Common myeloid progenitor, CD34-positive (primary cell): Measurements from ENCODE around the gene ACTR1A.
A peak's percentile ranks its signal among the peaks of the same experiment; 100 is the strongest.
"Not testable (repeated sequence)": the region's sequence is repeated elsewhere in the genome, so short reads cannot be mapped to it uniquely, and the experiment has no call there.

Experiments used
- CTCF ChIA-PET: fragments of 350-600 bp; sonication (Branson Sonifier 250); formaldehyde crosslinking; loops from one replicate; lab custom pipeline; 2021; ENCODE audit warnings: antibody characterized with exemption; lab: Charles Lee
- POLR2A ChIA-PET: fragments of 350-600 bp; sonication (Branson Sonifier 250); formaldehyde crosslinking; loops from one replicate; lab custom pipeline; 2021; ENCODE audit warnings: antibody characterized with exemption; lab: Charles Lee
- DNase-seq, 3 donors: peaks; one replicate each; pipeline versions ENCODE4 v3.0.0 to v3.0.0-alpha.2; 2013
- H3K27ac ChIP-seq, 2 experiments: 1 replicate in 1 of 2; 2 replicates in 1 of 2; pipeline ENCODE4 v1.7.0; 2013; ENCODE audit warnings: inconsistent platforms in 2 of 2, low read length in 2 of 2, mild to moderate bottlenecking in 2 of 2, low read depth in 1 of 2, moderate library complexity in 1 of 2; ENCODE audit not compliant: severe bottlenecking in 2 of 2, insufficient read depth in 1 of 2, poor library complexity in 1 of 2
- H3K27me3 ChIP-seq, 5 experiments: replicated peaks in 2 of 5; 1 replicate in 3 of 5; 2 replicates in 2 of 5; pipeline versions ENCODE4 v1.6.1 to v1.7.0; 2013; ENCODE audit warnings: low read length in 4 of 5, mild to moderate bottlenecking in 2 of 5, moderate library complexity in 2 of 5, inconsistent platforms in 1 of 5; ENCODE audit not compliant: insufficient read depth in 5 of 5, control insufficient read depth in 4 of 5
- H3K36me3 ChIP-seq, 4 experiments: 1 replicate in 2 of 4; 2 replicates in 2 of 4; pipeline versions ENCODE4 v1.6.1 to v1.7.0; 2013; ENCODE audit warnings: low read length in 3 of 4, control low read depth in 1 of 4, mild to moderate bottlenecking in 1 of 4; ENCODE audit not compliant: control insufficient read depth in 4 of 4, insufficient read depth in 4 of 4
- H3K4me1 ChIP-seq, 4 experiments: 1 replicate in 3 of 4; 2 replicates in 1 of 4; pipeline versions ENCODE4 v1.6.1 to v1.7.1; 2013; ENCODE audit warnings: low read length in 3 of 4, mild to moderate bottlenecking in 3 of 4, control low read depth in 1 of 4, inconsistent platforms in 1 of 4, moderate library complexity in 1 of 4; ENCODE audit not compliant: control insufficient read depth in 4 of 4, insufficient read depth in 4 of 4; ENCODE audit errors: control extremely low read depth in 1 of 4
- H3K4me3 ChIP-seq, 7 experiments: 1 replicate in 4 of 7; 2 replicates in 3 of 7; pipeline versions ENCODE4 v1.5.1 to v1.7.0; 2013; ENCODE audit warnings: mild to moderate bottlenecking in 7 of 7, low read length in 6 of 7, moderate library complexity in 6 of 7, inconsistent platforms in 2 of 7, low read depth in 2 of 7, control low read depth in 1 of 7; ENCODE audit not compliant: insufficient read depth in 4 of 7, control insufficient read depth in 1 of 7; ENCODE audit errors: extremely low read depth in 1 of 7
- H3K9me3 ChIP-seq, 5 experiments: 1 replicate in 4 of 5; 2 replicates in 1 of 5; pipeline versions ENCODE4 v1.6.1 to v1.7.1; 2013; ENCODE audit warnings: low read length in 4 of 5, mild to moderate bottlenecking in 2 of 5, inconsistent platforms in 1 of 5, low read depth in 1 of 5, moderate library complexity in 1 of 5; ENCODE audit not compliant: control insufficient read depth in 4 of 5, insufficient read depth in 2 of 5; ENCODE audit errors: control extremely low read depth in 1 of 5
- WGBS: methylation state at CpG from one replicate; pipeline ENCODE4 v1.1.5; 2013; ENCODE audit not compliant: insufficient coverage; 5-methylcytosine and 5-hydroxymethylcytosine counted together

Gene ACTR1A

GRCh38 chr10:102501201-102502028, 1.1 kb downstream of the ACTR1A start:
- H3K4me1 ChIP-seq = peaks cover 20 to 48% (median 36%) of the 10 kb centered on the region in 4 experiments
- no peak for DNase-seq
- WGBS = 6% methylated on average over 15 of the region's 23 CpGs
- peak overlapping the region; percentile 80 to 99 (median 96) for H3K4me3 ChIP-seq
- peaks cover 0 to 10% (median 0%) of the 10 kb centered on the region in 4 experiments for H3K36me3 ChIP-seq
- H3K9me3 ChIP-seq = no peaks in the 10 kb centered on the region
- peak overlapping the region; percentile 88 to 93 for H3K27ac ChIP-seq
- POLR2A ChIA-PET = no interaction called here
- H3K27me3 ChIP-seq = no peaks in the 10 kb centered on the region
- CTCF ChIA-PET = interaction anchor here (0.7 to 4.0 kb wide), 6 partner anchors 12 to 82 kb away, joined by 3 to 20 read pairs (median 6); no protein-coding TSS in a partner anchor

- CTCF ChIA-PET = interaction anchor here (0.7 to 1.7 kb wide), 4 partner anchors 12 to 83 kb away, joined by 3 to 9 read pairs (median 4); no protein-coding TSS in a partner anchor
- DNase-seq, H3K27me3 ChIP-seq, H3K9me3 ChIP-seq, POLR2A ChIA-PET: not testable (repeated sequence)
- peak overlapping the region in 1 of 7 experiments; percentile 96 for H3K4me3 ChIP-seq
- H3K4me1 ChIP-seq = peaks cover 20 to 47% (median 36%) of the 10 kb centered on the region in 4 experiments
- WGBS = 98% methylated on average over 8 of the region's 13 CpGs
- peak overlapping the region in 1 of 2 experiments; percentile 93 for H3K27ac ChIP-seq
- H3K36me3 ChIP-seq = peaks cover 0 to 14% (median 0%) of the 10 kb centered on the region in 4 experiments
Observed at GRCh38 chr10:102500686-102501085, 1.8 kb downstream of the ACTR1A start.

DNA sequence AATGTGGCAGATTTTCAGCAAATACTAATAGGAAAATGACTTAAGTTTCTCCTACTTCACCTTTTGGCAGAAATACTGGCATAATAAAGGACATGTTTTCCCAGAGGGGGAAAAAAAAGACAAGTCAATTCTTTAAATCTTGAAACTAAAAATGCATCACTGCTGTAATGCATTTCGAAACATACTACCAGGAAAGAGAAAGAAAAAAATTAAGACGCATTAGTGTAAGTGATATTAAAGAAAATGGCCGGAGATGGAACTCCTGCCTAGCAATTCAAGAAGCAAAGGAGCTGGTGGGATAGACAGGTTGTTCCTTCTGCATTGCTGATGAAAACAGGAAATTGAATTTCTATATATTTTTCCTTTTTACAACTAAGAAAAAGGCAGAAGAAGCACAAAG, 3.2 kb downstream of the ACTR1A start:
- Histone ChIP-seq H3K27ac (no peak overlapping the region), H3K9me3 (no peaks in the 10 kb centered on the region), H3K27me3 (no peaks in the 10 kb centered on the region), H3K4me1 (peaks cover 13 to 34% (median 24%) of the 10 kb centered on the region in 4 experiments), H3K36me3 (peaks cover 0 to 9% (median 0%) of the 10 kb centered on the region in 4 experiments), H3K4me3 (no peak overlapping the region)
- DNase-seq = no peak
- WGBS = no CpG with 5 or more reads among the region's 3 CpGs
- CTCF ChIA-PET = interaction anchor here (1.0 kb wide), 1 partner anchor 146 kb away, joined by 3 read pairs; no protein-coding TSS in a partner anchor
- POLR2A ChIA-PET = no interaction called here

- Histone ChIP-seq H3K27me3 (no peaks in the 10 kb centered on the region), H3K27ac (no peak overlapping the region), H3K36me3 (peaks cover 0 to 14% (median under 1%) of the 10 kb centered on the region in 4 experiments), H3K4me1 (peaks cover 7 to 22% (median 18%) of the 10 kb centered on the region in 4 experiments), H3K9me3 (no peaks in the 10 kb centered on the region), H3K4me3 (no peak overlapping the region)
- WGBS = 100% methylated on average over 1 of the region's 1 CpG
- ChIA-PET POLR2A (no interaction called here), CTCF (interaction anchor here (1.0 to 1.2 kb wide), 2 partner anchors 14 to 18 kb away, joined by 3 to 4 read pairs; no protein-coding TSS in a partner anchor)
- no peak for DNase-seq
Observed at GRCh38 chr10:102497545-102497944, 5.0 kb downstream of the ACTR1A start.

DNA sequence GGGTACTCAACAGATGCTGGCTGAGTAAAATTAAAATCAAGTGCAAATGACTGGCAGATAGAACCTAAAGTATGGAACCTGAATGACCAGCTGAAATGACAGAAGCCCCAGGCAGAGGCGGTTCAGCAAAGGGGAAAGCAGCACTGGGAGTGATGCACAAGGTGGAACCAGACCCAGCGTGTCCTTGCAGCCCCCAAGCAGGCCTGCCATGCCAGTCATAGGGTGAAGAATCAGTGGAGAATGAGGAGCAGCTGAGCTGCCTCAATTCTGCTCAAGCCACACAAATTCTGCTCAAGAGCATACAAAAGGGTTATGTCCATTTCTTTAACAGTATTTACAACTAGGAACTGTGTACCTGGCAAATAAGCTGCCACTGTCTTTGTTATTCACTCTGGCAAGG, 8.7 kb downstream of the ACTR1A start:
- H3K36me3 ChIP-seq = peaks cover 2 to 37% (median 10%) of the 10 kb centered on the region in 4 experiments
- H3K9me3 ChIP-seq = no peaks in the 10 kb centered on the region
- H3K4me1 ChIP-seq = peaks cover 0 to 3% (median 1%) of the 10 kb centered on the region in 4 experiments
- H3K4me3 ChIP-seq = no peak overlapping the region
- 92% methylated on average over 2 of the region's 2 CpGs for WGBS
- H3K27ac ChIP-seq = no peak overlapping the region
- CTCF ChIA-PET = interaction anchor here (1.3 to 2.2 kb wide), 2 partner anchors 11 to 89 kb away, joined by 3 to 7 read pairs; no protein-coding TSS in a partner anchor
- POLR2A ChIA-PET = no interaction called here
- H3K27me3 ChIP-seq = no peaks in the 10 kb centered on the region
- DNase-seq = no peak

DNA sequence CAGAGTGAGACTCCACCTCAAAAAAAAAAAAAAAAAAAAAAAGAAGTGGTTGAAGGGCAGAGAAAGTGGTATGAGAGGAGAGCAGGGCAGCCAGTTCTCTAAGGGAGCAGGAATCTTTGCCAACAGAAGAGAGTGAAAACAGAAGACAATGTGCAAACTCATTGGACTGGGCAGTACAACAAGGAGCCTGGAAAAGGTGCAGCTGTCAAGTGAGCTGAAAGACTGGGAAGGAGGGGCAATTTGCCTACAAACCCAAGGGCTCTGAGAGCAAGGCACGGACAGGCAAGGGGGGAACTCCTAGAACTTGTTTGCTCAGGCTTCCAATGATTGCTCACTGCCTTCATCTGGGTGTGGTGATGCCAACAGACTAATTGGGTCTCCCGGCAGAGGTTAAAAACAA, 9.5 kb downstream of the ACTR1A start:
- Histone ChIP-seq H3K9me3 (no peaks in the 10 kb centered on the region), H3K4me1 (peaks cover 0 to 3% (median 1%) of the 10 kb centered on the region in 4 experiments), H3K4me3 (no peak overlapping the region), H3K27ac (no peak overlapping the region), H3K27me3 (no peaks in the 10 kb centered on the region), H3K36me3 (peaks cover 2 to 43% (median 17%) of the 10 kb centered on the region in 4 experiments)
- POLR2A ChIA-PET = no interaction called here
- CTCF ChIA-PET = interaction anchor here (2.2 kb wide), 1 partner anchor 10 kb away, joined by 7 read pairs; no protein-coding TSS in a partner anchor
- DNase-seq = peak in 2 of 3 donors; percentile 16 to 26
- WGBS = 20% methylated on average over 2 of the region's 2 CpGs
